Endothelial cell of umbilical vein (primary cell): ENCODE data around the gene KDM4B. TPM values are rescaled to one million over a fixed set of nuclear protein-coding genes. Genes with fewer than 3 reads are reported as not detected.

Experiments used
- BruUV-seq: library from RNA; stranded (reverse); fragments of 400-500 nt; replicated peaks from 2 replicates; lab custom pipeline; 2021; lab: Mats Ljungman, UMichigan
- CTCF ChIA-PET: fragments of 300-600, 350-600 bp; sonication (Branson Sonifier 250); formaldehyde crosslinking; loops from one replicate; lab custom pipeline; 2021; ENCODE audit warnings: antibody characterized with exemption, inconsistent platforms; lab: Charles Lee
- POLR2A ChIA-PET: fragments of 300-600, 350-600 bp; sonication (Branson Sonifier 250); formaldehyde crosslinking; loops from one replicate; lab custom pipeline; 2021; ENCODE audit warnings: antibody characterized with exemption, inconsistent platforms; lab: Charles Lee
- DNase-seq: peaks from one replicate; pipeline ENCODE4 v3.0.0-alpha.2; 2011; ENCODE audit warnings: low read depth, low spot score
- FAIRE-seq: peaks from 2 replicates; lab custom pipeline; 2011; peaks lifted over from hg19 to GRCh38; lab: Jason Lieb, UNC
- H2AFZ ChIP-seq: 2 replicates; pipeline ENCODE4 v1.6.0; 2012; ENCODE audit warnings: low read depth, low read length, control low read depth, inconsistent platforms
- H3K27ac ChIP-seq: 2 replicates; pipeline ENCODE4 v1.5.1; 2011; ENCODE audit warnings: low read depth, mild to moderate bottlenecking, control low read depth, low read length, moderate library complexity; ENCODE audit not compliant: insufficient read depth
- H3K27me3 ChIP-seq, 2 experiments: 2 replicates each; pipeline versions ENCODE4 v1.6.0 to v1.6.1; 2011; ENCODE audit warnings: low read length in 2 of 2, mixed read lengths in 1 of 2; ENCODE audit not compliant: control insufficient read depth in 2 of 2, insufficient read depth in 2 of 2
- H3K36me3 ChIP-seq, 2 experiments: 2 replicates in 1 of 2; 3 replicates in 1 of 2; pipeline ENCODE4 v1.5.1; 2011; ENCODE audit warnings: low read length in 2 of 2, mild to moderate bottlenecking in 1 of 2, moderate library complexity in 1 of 2; ENCODE audit not compliant: control insufficient read depth in 2 of 2, insufficient read depth in 2 of 2; ENCODE audit errors: extremely low read depth in 1 of 2
- H3K4me1 ChIP-seq: 3 replicates; pipeline ENCODE4 v1.5.1; 2011; ENCODE audit warnings: mild to moderate bottlenecking, low read length; ENCODE audit not compliant: control insufficient read depth, insufficient read depth; ENCODE audit errors: extremely low read depth
- H3K4me2 ChIP-seq: 2 replicates; pipeline ENCODE4 v1.6.1; 2011; ENCODE audit warnings: low read length, control low read depth, mixed read lengths; ENCODE audit not compliant: insufficient read depth
- H3K4me3 ChIP-seq, 3 experiments: fragments of 200-600 bp in 1 of 3; sonication (generic), shearing (Covaris generic) in 1 of 3; replicated peaks in 1 of 3; 2 replicates each; pipeline ENCODE4 v1.5.1; 2011 to 2016; ENCODE audit warnings: control low read depth in 3 of 3, low read length in 3 of 3, mild to moderate bottlenecking in 2 of 3, inconsistent platforms in 1 of 3, low read depth in 1 of 3, moderate library complexity in 1 of 3; ENCODE audit not compliant: insufficient read depth in 1 of 3
- H3K79me2 ChIP-seq: 2 replicates; pipeline ENCODE4 v1.6.0; 2012; ENCODE audit warnings: low read length, inconsistent platforms; ENCODE audit not compliant: control insufficient read depth, insufficient read depth
- H3K9ac ChIP-seq: replicated peaks from 2 replicates; pipeline ENCODE3; 2011; ENCODE audit warnings: low read length, control low read depth; ENCODE audit not compliant: insufficient read depth; ENCODE audit errors: extremely low read depth
- H3K9me1 ChIP-seq: replicated peaks from 3 replicates; pipeline ENCODE4 v1.6.0; 2011; ENCODE audit warnings: mild to moderate bottlenecking, low read length; ENCODE audit not compliant: control insufficient read depth, insufficient read depth; ENCODE audit errors: extremely low read depth
- H3K9me3 ChIP-seq: replicated peaks from 2 replicates; pipeline ENCODE4 v1.5.1; 2012; ENCODE audit warnings: low read length, inconsistent platforms; ENCODE audit not compliant: control insufficient read depth, insufficient read depth
- H4K20me1 ChIP-seq: replicated peaks from 2 replicates; pipeline ENCODE3; 2011; ENCODE audit warnings: mild to moderate bottlenecking, low read length; ENCODE audit not compliant: control insufficient read depth, insufficient read depth; ENCODE audit errors: extremely low read depth
- EZH2 ChIP-seq: IDR thresholded peaks from 2 replicates; pipeline ENCODE4 v1.6.1; 2012; ENCODE audit warnings: borderline replicate concordance, low read depth, mild to moderate bottlenecking, moderate library complexity, low read length, inconsistent platforms; ENCODE audit not compliant: severe bottlenecking
- FOS ChIP-seq: IDR thresholded peaks from 2 replicates; pipeline ENCODE4 v1.6.1; 2011; ENCODE audit warnings: mild to moderate bottlenecking, low read length, moderate library complexity, borderline replicate concordance; ENCODE audit not compliant: insufficient read depth
- GATA2 ChIP-seq: IDR thresholded peaks from 2 replicates; pipeline ENCODE4 v1.7.0; 2011; ENCODE audit warnings: low read depth, mild to moderate bottlenecking, moderate library complexity, mixed read lengths, low read length; ENCODE audit not compliant: insufficient read length, insufficient read depth
- JUN ChIP-seq: IDR thresholded peaks from 2 replicates; pipeline ENCODE4 v1.6.1; 2011; ENCODE audit warnings: borderline replicate concordance, low read depth; ENCODE audit not compliant: insufficient read length, insufficient read depth
- MYC ChIP-seq: IDR thresholded peaks from one replicate; pipeline ENCODE4 v1.6.1; 2011; ENCODE audit warnings: mild to moderate bottlenecking, low read depth, low read length
- POLR2A ChIP-seq: IDR thresholded peaks from 2 replicates; pipeline ENCODE4 v1.6.1; 2012; ENCODE audit warnings: low read depth, mild to moderate bottlenecking, control low read depth, low read length
- POLR2AphosphoS5 ChIP-seq: IDR thresholded peaks from 2 replicates; pipeline ENCODE4 v1.6.1; 2012; ENCODE audit warnings: low read depth, mild to moderate bottlenecking, control low read depth, low read length, moderate library complexity; ENCODE audit not compliant: insufficient read depth
- dilution Hi-C: fragments of 300-500 bp; cut with MboI; formaldehyde crosslinking; loops from one replicate; pipeline ENCODE4 v1.15.0; 2019; ENCODE audit warnings: low sequenced_read_pairs; ENCODE audit not compliant: extremely low pct_ligation_motif_present
- intact Hi-C: fragments of 100-400 bp; cut with micrococcal nuclease; formaldehyde crosslinking; loops from one replicate; pipeline ENCODE4 v1.10.0; 2022
- polyA plus RNA-seq, 4 experiments: library from polyadenylated mRNA; depleted of rRNA in 3 of 4; stranded (reverse) in 3 of 4; unstranded in 1 of 4; fragments of >200 nt; gene quantifications; 2 replicates each; pipeline versions ENCODE4 v1.2.1 to v1.2.3, GENCODE V29; 2011 to 2012; ENCODE audit warnings: missing spikeins in 1 of 4
- total RNA-seq: library from RNA; stranded (reverse); gene quantifications from 2 replicates; pipeline ENCODE4 v1.2.3, GENCODE V29; 2021
- TF ChIP-seq, protein P1 (sequence below): IDR thresholded peaks from 2 replicates; pipeline ENCODE4 v1.6.1; 2011; ENCODE audit not compliant: insufficient read depth, insufficient read length
- TF ChIP-seq, protein P2 (sequence below), 2 donors: IDR thresholded peaks; 1 replicate in 1 of 2; 2 replicates in 1 of 2; pipeline ENCODE4 v1.5.1; 2011; ENCODE audit warnings: low read length in 2 of 2, mild to moderate bottlenecking in 2 of 2, moderate library complexity in 2 of 2, control low read depth in 1 of 2, inconsistent platforms in 1 of 2, low read depth in 1 of 2; ENCODE audit not compliant: insufficient read depth in 1 of 2; ENCODE audit errors: extremely low read depth in 1 of 2

KDM4B gene
- total and polyA plus RNA-seq, 2 donors (not counting 3 experiments of a cell fraction or from before 2014, with no cell fraction given): 12.4 to 37.2 TPM

DNA sequence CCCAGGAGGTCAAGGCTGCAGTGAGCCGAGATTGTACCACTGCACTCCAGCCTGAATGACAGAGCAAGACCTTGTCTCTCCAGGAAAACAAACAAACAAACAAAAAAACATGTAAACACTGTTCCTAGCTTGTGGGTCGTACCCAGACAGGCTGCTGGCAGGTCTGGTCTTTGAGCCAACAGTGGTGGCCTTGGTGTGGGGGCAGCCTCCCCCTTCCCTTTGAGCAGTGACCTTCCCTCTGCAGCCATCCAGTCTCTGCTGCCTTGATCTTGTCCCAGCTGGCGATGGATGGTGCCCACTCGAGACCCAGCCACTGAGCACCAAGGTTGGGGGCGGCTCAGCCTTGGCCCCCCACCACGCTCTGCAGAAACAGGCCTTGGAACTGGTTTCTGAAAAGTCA, 143.3 kb downstream of the KDM4B start:
- CTCF ChIA-PET: no interaction called here
- H4K20me1 ChIP-seq: no peaks in the 10 kb centered on the region
- intact Hi-C loops (no loop called here), dilution Hi-C loops (no loop called here)
- H3K9me3 ChIP-seq: no peaks in the 10 kb centered on the region
- TF ChIP-seq MYC (no peak), POLR2A (no peak), POLR2AphosphoS5 (no peak), FOS (no peak), GATA2 (no peak), JUN (no peak), EZH2 (no peak)
- TF ChIP-seq, protein P1, sequence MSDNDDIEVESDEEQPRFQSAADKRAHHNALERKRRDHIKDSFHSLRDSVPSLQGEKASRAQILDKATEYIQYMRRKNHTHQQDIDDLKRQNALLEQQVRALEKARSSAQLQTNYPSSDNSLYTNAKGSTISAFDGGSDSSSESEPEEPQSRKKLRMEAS: no peak
- TF ChIP-seq, protein P2, sequence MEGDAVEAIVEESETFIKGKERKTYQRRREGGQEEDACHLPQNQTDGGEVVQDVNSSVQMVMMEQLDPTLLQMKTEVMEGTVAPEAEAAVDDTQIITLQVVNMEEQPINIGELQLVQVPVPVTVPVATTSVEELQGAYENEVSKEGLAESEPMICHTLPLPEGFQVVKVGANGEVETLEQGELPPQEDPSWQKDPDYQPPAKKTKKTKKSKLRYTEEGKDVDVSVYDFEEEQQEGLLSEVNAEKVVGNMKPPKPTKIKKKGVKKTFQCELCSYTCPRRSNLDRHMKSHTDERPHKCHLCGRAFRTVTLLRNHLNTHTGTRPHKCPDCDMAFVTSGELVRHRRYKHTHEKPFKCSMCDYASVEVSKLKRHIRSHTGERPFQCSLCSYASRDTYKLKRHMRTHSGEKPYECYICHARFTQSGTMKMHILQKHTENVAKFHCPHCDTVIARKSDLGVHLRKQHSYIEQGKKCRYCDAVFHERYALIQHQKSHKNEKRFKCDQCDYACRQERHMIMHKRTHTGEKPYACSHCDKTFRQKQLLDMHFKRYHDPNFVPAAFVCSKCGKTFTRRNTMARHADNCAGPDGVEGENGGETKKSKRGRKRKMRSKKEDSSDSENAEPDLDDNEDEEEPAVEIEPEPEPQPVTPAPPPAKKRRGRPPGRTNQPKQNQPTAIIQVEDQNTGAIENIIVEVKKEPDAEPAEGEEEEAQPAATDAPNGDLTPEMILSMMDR (IDR thresholded peaks at IDR 0.05; ENCODE audit: extremely low read depth in 1 of 2, insufficient read depth in 1 of 2, low read depth in 1 of 2, low read length in 2 of 2): no peak
- H3K4me1 ChIP-seq: no peaks in the 10 kb centered on the region
- no peak overlapping the region for H3K4me2 ChIP-seq
- no TSS peak for BruUV-seq
- H2AFZ ChIP-seq: no peak overlapping the region
- peaks cover 3 to 4% of the 10 kb centered on the region in 2 experiments for H3K36me3 ChIP-seq
- FAIRE-seq: no peak
- H3K27me3 ChIP-seq: no peaks in the 10 kb centered on the region
- H3K9me1 ChIP-seq: no peaks in the 10 kb centered on the region
- no peak overlapping the region for H3K4me3 ChIP-seq
- H3K9ac ChIP-seq: no peak overlapping the region
- POLR2A ChIA-PET: no interaction called here
- H3K27ac ChIP-seq: no peak overlapping the region
- H3K79me2 ChIP-seq: no peaks in the 10 kb centered on the region
- no peak for DNase-seq
